Measurements from ENCODE around the gene TSN.

Gene TSN

GRCh38 chr2:121764681-121765228 lies 9.3 kb downstream of the TSN start:
- Histone ChIP-seq H3K4me3 (ENCODE audit: low read depth, low read length) (no peak overlapping the region), H3K27ac (ENCODE audit: extremely low read depth, low read depth, low read length) (no peak overlapping the region), H3K9me3 (ENCODE audit: control insufficient read depth, insufficient read depth, low read depth, low read length) (no peaks in the 10 kb centered on the region), H3K36me3 (ENCODE audit: control insufficient read depth in 2 of 2, insufficient read depth in 1 of 2, low read length in 2 of 2) (peaks cover 65 to 92% of the 10 kb centered on the region in 2 experiments), H3K4me1 (ENCODE audit: control insufficient read depth, insufficient read depth, low read length) (no peaks in the 10 kb centered on the region)
- CTCF ChIA-PET: no interaction called here
- POLR2A ChIA-PET: interaction anchor here (0.5 to 1.0 kb wide), 2 partner anchors 11 to 28 kb away, joined by 3 to 4 read pairs; partner anchors contain the start of gene NIFK
- TF ChIP-seq ZSCAN4 (tag by site-specific recombination; IDR thresholded peaks at IDR 0.05) (no peak), PRDM2 (tag by site-specific recombination; IDR thresholded peaks at IDR 0.05; ENCODE audit: borderline replicate concordance) (no peak), ZNF701 (tag by site-specific recombination; IDR thresholded peaks at IDR 0.05) (no peak), ZNF791 (tag by site-specific recombination; IDR thresholded peaks at IDR 0.05) (no peak), ZNF544 (tag by site-specific recombination; IDR thresholded peaks at IDR 0.05) (no peak), ZNF837 (tag by site-specific recombination; IDR thresholded peaks at IDR 0.05) (no peak), ZNF560 (tag by site-specific recombination; IDR thresholded peaks at IDR 0.05; ENCODE audit: borderline replicate concordance) (no peak), ZNF777 (tag by site-specific recombination; IDR thresholded peaks at IDR 0.05; ENCODE audit: borderline replicate concordance) (no peak), ZNF404 (tag by site-specific recombination; IDR thresholded peaks at IDR 0.05) (no peak), ZBTB8A (tag by site-specific recombination; IDR thresholded peaks at IDR 0.05) (no peak), ZNF48 (tag by site-specific recombination; IDR thresholded peaks at IDR 0.05) (no peak)

GRCh38 chr2:121766624-121767023 lies 11.2 kb downstream of the TSN start:
- Histone ChIP-seq H3K36me3 (ENCODE audit: control insufficient read depth in 2 of 2, insufficient read depth in 1 of 2, low read length in 2 of 2) (peaks cover 48 to 74% of the 10 kb centered on the region in 2 experiments), H3K9me3 (ENCODE audit: control insufficient read depth, insufficient read depth, low read depth, low read length) (no peaks in the 10 kb centered on the region), H3K4me3 (ENCODE audit: low read depth, low read length) (no peak overlapping the region), H3K27ac (ENCODE audit: extremely low read depth, low read depth, low read length) (no peak overlapping the region), H3K4me1 (ENCODE audit: control insufficient read depth, insufficient read depth, low read length) (no peaks in the 10 kb centered on the region)
- POLR2A ChIA-PET: no interaction called here
- CTCF ChIA-PET: no interaction called here
- no peak for TF ChIP-seq ZNF529 (tag by site-specific recombination; IDR thresholded peaks at IDR 0.05; ENCODE audit: insufficient replicate concordance)
- TF ChIP-seq OVOL3 (tag by site-specific recombination; IDR thresholded peaks at IDR 0.05): no peak
- no peak for TF ChIP-seq ZBTB21 (tag by site-specific recombination; IDR thresholded peaks at IDR 0.05)
- no peak for TF ChIP-seq ZNF473 (tag by site-specific recombination; IDR thresholded peaks at IDR 0.05)
- TF ChIP-seq HOXA7 (CRISPR knock-in tag; IDR thresholded peaks at IDR 0.05; ENCODE audit: borderline replicate concordance): no peak
- no peak for TF ChIP-seq ZNF148 (tag by site-specific recombination; IDR thresholded peaks at IDR 0.05; ENCODE audit: borderline replicate concordance)
- TF ChIP-seq ZNF19 (tag by site-specific recombination; IDR thresholded peaks at IDR 0.05; ENCODE audit: low read depth): no peak
- TF ChIP-seq ZNF530 (tag by site-specific recombination; IDR thresholded peaks at IDR 0.05; ENCODE audit: low read depth): no peak
- no peak for TF ChIP-seq TRIM28 (IDR thresholded peaks at IDR 0.05; ENCODE audit: borderline replicate concordance, low read length)
- no peak for TF ChIP-seq ZNF560 (tag by site-specific recombination; IDR thresholded peaks at IDR 0.05; ENCODE audit: borderline replicate concordance)
- no peak for TF ChIP-seq ZNF211 (tag by site-specific recombination; IDR thresholded peaks at IDR 0.05; ENCODE audit: low read depth)
- no peak for TF ChIP-seq REPIN1 (tag by site-specific recombination; IDR thresholded peaks at IDR 0.05; ENCODE audit: low read depth)
- no peak for TF ChIP-seq PATZ1 (tag by site-specific recombination; IDR thresholded peaks at IDR 0.05)
- no peak for TF ChIP-seq MEIS1 (CRISPR knock-in tag; IDR thresholded peaks at IDR 0.05; ENCODE audit: borderline replicate concordance)
- TF ChIP-seq ZBTB17 (tag by site-specific recombination; IDR thresholded peaks at IDR 0.05): no peak

Data from HEK293 (cell line).